HepG2 (cell line): Measurements from ENCODE around the gene RNF208. TPM values are rescaled to one million over a fixed set of nuclear protein-coding genes. Genes with fewer than 3 reads are reported as not detected.

Experiments used
- CHD4 ChIP-seq: fragments of 200-600 bp; sonication (generic); IDR thresholded peaks from 2 replicates; pipeline ENCODE4 v1.7.0; 2017; ENCODE audit warnings: mild to moderate bottlenecking, low read length, borderline replicate concordance
- EP300 ChIP-seq, 3 experiments: sonication (generic) in 1 of 3; formaldehyde crosslinking in 1 of 3; IDR thresholded peaks; 2 replicates each; pipeline versions ENCODE4 v1.5.1 to v1.6.1; 2011 to 2020; ENCODE audit warnings: low read depth in 2 of 3, low read length in 2 of 3, borderline replicate concordance in 1 of 3, improper control_type of control experiment in 1 of 3, mild to moderate bottlenecking in 1 of 3, missing genetic modification reagents in 1 of 3, moderate library complexity in 1 of 3
- FOXP4 ChIP-seq: sonication (generic); formaldehyde crosslinking; IDR thresholded peaks from 2 replicates; pipeline ENCODE4 v1.4.0; 2020; ENCODE audit warnings: missing genetic modification reagents
- HMGA1 ChIP-seq: sonication (generic); formaldehyde crosslinking; conservative IDR thresholded peaks from 2 replicates; pipeline ENCODE4 v1.4.0; 2020; ENCODE audit warnings: missing genetic modification reagents
- HNF1A ChIP-seq, 2 experiments: sonication (generic) in 1 of 2; formaldehyde crosslinking in 1 of 2; IDR thresholded peaks; 2 replicates each; pipeline versions ENCODE4 v1.4.0 to v1.6.1; 2016 to 2020; ENCODE audit warnings: borderline replicate concordance in 1 of 2, low read depth in 1 of 2, mild to moderate bottlenecking in 1 of 2, missing genetic modification reagents in 1 of 2
- HNF4A ChIP-seq: sonication (generic); formaldehyde crosslinking; IDR thresholded peaks from 2 replicates; pipeline ENCODE4 v1.4.0; 2020; ENCODE audit warnings: missing genetic modification reagents
- KDM3A ChIP-seq: IDR thresholded peaks from 2 replicates; pipeline ENCODE4 v1.6.1; 2018; ENCODE audit warnings: low read depth, missing compliant biosample characterization
- SMARCC2 ChIP-seq: fragments of 450-650 bp; IDR thresholded peaks from 2 replicates; pipeline ENCODE4 v1.6.1; 2017; ENCODE audit warnings: antibody characterized with exemption, mild to moderate bottlenecking
- SMARCE1 ChIP-seq: fragments of 450-650 bp; IDR thresholded peaks from 2 replicates; pipeline ENCODE4 v1.6.1; 2017; ENCODE audit warnings: borderline replicate concordance
- SSRP1 ChIP-seq: IDR thresholded peaks from 2 replicates; pipeline ENCODE4 v1.6.1; 2016; ENCODE audit warnings: control low read depth
- STAT5B ChIP-seq: sonication (generic); formaldehyde crosslinking; IDR thresholded peaks from 2 replicates; pipeline ENCODE4 v1.4.0; 2020; ENCODE audit warnings: missing genetic modification reagents
- ZFX ChIP-seq: sonication (generic); formaldehyde crosslinking; IDR thresholded peaks from 2 replicates; pipeline ENCODE4 v1.4.0; 2020; ENCODE audit warnings: mild to moderate bottlenecking, low read depth, missing genetic modification reagents, moderate library complexity
- ZNF367 ChIP-seq: sonication (generic); formaldehyde crosslinking; IDR thresholded peaks from 2 replicates; pipeline ENCODE4 v1.4.0; 2020; ENCODE audit warnings: missing genetic modification reagents, borderline replicate concordance
- ZNF431 ChIP-seq: sonication (generic); formaldehyde crosslinking; IDR thresholded peaks from 2 replicates; pipeline ENCODE4 v1.9.0; 2022; ENCODE audit warnings: missing genetic modification reagents, low read depth, mild to moderate bottlenecking, borderline replicate concordance
- ZNF615 ChIP-seq: sonication (generic); formaldehyde crosslinking; IDR thresholded peaks from 2 replicates; pipeline ENCODE4 v1.5.0; 2020; ENCODE audit warnings: mild to moderate bottlenecking, missing genetic modification reagents, borderline replicate concordance
- polyA plus RNA-seq, 8 experiments: library from polyadenylated mRNA; depleted of rRNA in 3 of 8; stranded (reverse) in 7 of 8; unstranded in 1 of 8; fragments of >200 nt; fragmentation: Illumina TruSeq in 4 of 8; extraction: Trizol in 4 of 8; gene quantifications; 2 replicates each; pipeline versions ENCODE4 v1.2.1 to v1.2.3, GENCODE V29; 2011 to 2016; ENCODE audit warnings: low read depth in 4 of 8, missing spikeins in 1 of 8, mixed read lengths in 1 of 8; ENCODE audit not compliant: insufficient read depth in 1 of 8
- total RNA-seq, 5 experiments: library from RNA; depleted of rRNA; stranded (reverse); fragments of >200 nt; fragmentation: Illumina TruSeq; extraction: Trizol; gene quantifications; 2 replicates each; pipeline ENCODE4 v1.2.3, GENCODE V29; 2016; ENCODE audit warnings: low read depth in 1 of 5
- TF ChIP-seq, protein P1 (sequence below): sonication (generic); formaldehyde crosslinking; IDR thresholded peaks from 2 replicates; pipeline ENCODE4 v1.4.0; 2020; ENCODE audit warnings: missing genetic modification reagents

RNF208 gene
- total and polyA plus RNA-seq, 2 of the 13 experiments (the other 11 are each of a cell fraction or from before 2014, with no cell fraction given) = 1.6 to 2.1 TPM

- TF ChIP-seq FOXP4 (CRISPR knock-in tag) (peak; percentile 53; the same call in 1 of the 2 replicates), HNF1A (IDR thresholded peaks at IDR 0.05; ENCODE audit: low read depth) (no peak), HNF1A (CRISPR knock-in tag; IDR thresholded peaks at IDR 0.05; ENCODE audit: borderline replicate concordance) (peak; percentile 74; the same call in 1 of the 2 replicates), ZNF615 (CRISPR knock-in tag) (no peak), HNF4A (0 out of 2 replicates have a peak, but pooled peaks have one; percentile 11), SSRP1 (CRISPR knock-in tag) (no peak), EP300 (IDR thresholded peaks at IDR 0.05; ENCODE audit: low read depth in 2 of 2, low read length in 2 of 2) (peak in 1 of 2 experiments; percentile 18; a peak in 1 of 4 replicates), EP300 (CRISPR knock-in tag; IDR thresholded peaks at IDR 0.05; ENCODE audit: borderline replicate concordance) (peak; percentile 71; the same call in 1 of the 2 replicates), ZNF367 (CRISPR knock-in tag) (no peak), HMGA1 (CRISPR knock-in tag) (no peak), SMARCC2 (peak; percentile 93; the same call in 1 of the 2 replicates), KDM3A (CRISPR knock-in tag) (peak; percentile 80), STAT5B (CRISPR knock-in tag) (0 out of 2 replicates have a peak, but pooled peaks have one; percentile 64), SMARCE1 (no peak), ZNF431 (CRISPR knock-in tag) (0 out of 2 replicates have a peak, but pooled peaks have one; percentile 42), ZFX (peak; percentile 93), CHD4 (no peak)
- TF ChIP-seq, protein P1, sequence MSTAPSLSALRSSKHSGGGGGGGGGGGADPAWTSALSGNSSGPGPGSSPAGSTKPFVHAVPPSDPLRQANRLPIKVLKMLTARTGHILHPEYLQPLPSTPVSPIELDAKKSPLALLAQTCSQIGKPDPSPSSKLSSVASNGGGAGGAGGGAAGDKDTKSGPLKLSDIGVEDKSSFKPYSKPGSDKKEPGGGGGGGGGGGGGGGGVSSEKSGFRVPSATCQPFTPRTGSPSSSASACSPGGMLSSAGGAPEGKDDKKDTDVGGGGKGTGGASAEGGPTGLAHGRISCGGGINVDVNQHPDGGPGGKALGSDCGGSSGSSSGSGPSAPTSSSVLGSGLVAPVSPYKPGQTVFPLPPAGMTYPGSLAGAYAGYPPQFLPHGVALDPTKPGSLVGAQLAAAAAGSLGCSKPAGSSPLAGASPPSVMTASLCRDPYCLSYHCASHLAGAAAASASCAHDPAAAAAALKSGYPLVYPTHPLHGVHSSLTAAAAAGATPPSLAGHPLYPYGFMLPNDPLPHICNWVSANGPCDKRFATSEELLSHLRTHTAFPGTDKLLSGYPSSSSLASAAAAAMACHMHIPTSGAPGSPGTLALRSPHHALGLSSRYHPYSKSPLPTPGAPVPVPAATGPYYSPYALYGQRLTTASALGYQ = peak; percentile 19; the same call in 1 of the 2 replicates
These were observed 33.3 kb downstream of the RNF208 start, which contains the start of the genes ANAPC2 and SSNA1 (continued) for GRCh38 chr9:137188490-137189296.
